Measurements from ENCODE around the gene MAG.

The MAG gene

DNA sequence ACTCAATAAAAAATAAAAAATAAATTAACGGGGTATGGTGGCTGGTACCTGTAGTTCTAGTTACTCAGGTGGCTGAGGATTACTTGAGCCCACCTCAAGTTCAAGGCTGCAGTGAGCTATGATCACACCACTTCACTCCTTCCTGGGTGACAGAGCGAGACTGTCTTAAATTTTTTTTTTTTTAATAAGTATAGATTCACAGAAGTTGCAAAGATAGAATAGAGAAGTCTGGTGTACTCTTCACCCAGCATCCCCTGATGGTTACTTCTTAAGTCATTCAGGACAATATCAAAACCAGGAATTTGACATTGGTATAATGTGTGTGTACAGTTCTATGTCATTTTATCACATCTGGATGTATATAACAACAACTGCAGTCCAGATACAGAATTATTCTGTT, 29.3 kb downstream of the MAG start:
- no peak for DNase-seq

DNA sequence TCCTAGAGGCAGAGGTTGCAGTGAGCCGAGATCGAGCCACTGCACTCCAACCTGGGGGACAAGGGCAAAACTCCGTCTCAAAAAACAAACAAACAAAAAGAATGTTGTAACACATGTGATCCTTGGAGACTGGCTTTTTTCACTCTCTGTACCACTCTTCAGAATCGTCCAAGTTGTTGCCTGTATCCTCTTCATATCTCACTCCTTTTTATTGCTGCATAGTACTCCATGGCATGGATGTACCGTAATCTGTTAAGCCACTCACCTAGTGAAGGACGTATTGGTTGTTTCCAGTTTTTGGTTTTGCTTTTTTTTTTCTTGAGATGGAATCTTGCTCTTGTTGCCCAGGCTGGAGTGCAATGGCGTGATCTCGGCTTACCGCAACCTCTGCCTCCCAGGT, 30.1 kb downstream of the MAG start:
- no peak for DNase-seq

DNA sequence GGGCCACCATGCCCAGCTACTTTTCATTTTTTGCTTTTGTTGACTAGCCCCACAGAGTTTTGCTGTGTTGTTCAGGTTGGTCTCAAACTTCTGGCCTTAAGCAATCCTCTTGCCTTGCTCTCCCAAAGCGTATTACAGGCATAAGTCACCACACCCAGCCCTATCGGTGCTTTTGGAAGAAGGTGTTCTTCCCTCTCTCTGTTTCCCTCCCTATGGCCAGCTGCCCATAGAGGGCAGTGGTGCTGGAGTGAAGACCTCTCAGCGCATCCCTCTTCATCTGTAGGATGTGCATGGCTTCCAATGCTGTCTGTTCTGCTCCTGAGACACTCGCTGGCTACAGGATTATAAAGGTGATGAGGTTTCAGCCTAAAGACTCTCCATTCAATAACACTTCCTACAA, 35.7 kb downstream of the MAG start:
- DNase-seq, result no peak

DNA sequence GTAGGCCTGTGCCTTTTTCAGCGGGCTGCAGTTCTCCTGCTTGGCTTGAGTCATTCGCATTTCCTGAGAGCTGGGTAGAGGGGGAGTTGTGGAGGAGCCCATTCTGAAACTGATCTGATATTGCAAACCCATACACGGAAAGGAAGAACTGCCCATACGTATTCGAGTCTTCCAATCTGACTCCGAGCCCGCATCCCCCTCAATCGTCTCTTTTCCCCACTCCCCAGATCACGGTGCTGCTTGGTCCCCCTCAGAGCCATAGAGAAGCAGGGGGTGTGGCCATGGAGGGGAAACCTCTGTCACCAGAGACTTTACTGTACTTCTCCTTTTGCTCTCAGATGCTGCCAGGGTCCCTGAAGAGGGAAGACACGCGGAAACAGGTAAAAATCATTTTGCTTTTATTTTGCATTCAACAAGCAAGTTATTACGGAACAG, 36.9 kb downstream of the MAG start, which contains the start of gene CD22:
TSS of gene CD22 (plus strand) at position 337 of the 435 bp plus-strand sequence. CDS start 2,854 bp downstream, outside the sequence.
- DNase-seq, result no peak

DNA sequence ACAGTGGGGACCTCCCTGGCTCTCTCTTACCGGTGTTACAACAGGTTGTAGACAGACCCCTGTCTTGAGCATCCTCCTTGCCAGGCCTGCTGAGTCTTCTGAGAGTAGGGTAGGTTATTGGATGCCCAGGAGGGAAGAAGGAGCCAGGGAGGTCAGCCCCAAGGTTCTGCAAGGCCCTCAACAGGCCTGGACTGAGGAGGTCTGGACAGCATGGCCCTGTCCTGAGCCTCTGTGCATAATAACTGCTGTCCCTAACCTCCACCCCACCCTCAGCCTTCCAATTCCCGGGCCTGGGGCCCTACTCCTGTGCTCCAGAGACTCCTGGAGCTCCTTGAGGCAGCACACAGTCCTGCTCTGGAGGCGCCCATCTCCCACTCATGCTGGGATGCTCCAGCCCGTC, 37.4 kb downstream of the MAG start:
- DNase-seq, result no peak

DNA sequence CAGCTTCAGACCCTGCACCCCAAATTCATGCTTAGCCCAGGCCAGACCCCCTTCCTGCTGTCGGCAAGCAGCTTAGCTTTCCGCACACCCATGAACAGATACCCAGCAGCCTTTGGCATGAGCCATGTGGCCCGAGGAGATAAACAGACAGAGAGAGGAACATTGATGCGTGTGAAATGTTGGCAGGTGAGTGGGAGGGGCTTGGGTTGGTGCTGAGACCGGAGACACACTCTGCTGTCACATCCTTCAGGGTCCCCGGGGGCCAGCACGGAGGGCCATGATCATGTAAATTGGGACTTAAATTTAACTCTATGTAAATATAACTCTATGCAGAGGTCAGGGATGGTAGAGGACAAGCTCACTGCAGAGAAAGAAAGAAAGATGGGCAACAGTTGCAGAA, 38.5 kb downstream of the MAG start:
- DNase-seq, result no peak

DNA sequence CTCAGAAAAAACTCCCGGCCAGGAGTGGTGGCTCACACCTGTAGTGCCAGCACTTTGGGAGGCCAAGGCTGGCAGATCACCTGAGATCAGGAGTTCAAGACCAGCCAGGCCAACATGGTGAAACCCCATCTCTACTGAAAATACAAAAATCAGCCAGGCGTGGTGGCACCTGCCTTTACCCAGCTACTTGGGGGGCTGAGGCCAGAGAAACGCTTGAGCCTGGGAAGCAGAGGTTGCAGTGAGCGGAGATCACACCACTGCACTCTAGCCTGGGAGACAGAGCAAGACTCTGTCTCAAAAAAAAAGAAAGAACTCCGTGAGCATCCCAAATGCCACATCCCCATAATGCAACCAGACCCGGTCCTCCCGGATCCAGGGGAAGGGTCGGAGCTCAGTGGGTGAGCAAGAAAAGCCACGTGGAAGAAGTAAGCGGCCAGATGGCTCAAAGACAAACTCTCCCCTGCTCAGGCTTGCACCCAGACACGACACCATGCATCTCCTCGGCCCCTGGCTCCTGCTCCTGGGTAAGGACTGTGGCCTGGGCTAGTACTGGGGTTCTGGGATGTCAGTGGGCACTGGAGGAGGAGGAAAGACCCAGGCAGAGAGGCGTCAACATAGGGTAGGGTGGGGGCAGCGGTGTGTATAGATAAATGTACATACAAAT, 39.7 kb downstream of the MAG start:
- DNase-seq, result no peak

DNA sequence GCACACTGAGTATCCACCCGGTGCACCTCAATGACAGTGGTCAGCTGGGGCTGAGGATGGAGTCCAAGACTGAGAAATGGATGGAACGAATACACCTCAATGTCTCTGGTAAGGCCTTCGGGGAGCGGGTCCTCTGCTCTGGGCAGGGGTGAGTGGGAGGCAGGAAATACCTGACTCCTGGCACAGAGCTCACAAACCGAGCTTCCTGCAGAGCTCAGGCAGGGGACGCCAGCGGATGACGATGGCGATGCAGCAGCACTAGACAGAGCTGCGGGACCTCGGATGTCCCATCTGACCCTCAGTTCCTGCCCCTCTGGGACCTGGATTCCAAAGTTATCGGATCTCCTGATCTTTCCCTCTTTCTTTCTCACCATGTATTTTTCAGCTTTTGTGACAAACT, 40.9 kb downstream of the MAG start:
- no peak for DNase-seq

DNA sequence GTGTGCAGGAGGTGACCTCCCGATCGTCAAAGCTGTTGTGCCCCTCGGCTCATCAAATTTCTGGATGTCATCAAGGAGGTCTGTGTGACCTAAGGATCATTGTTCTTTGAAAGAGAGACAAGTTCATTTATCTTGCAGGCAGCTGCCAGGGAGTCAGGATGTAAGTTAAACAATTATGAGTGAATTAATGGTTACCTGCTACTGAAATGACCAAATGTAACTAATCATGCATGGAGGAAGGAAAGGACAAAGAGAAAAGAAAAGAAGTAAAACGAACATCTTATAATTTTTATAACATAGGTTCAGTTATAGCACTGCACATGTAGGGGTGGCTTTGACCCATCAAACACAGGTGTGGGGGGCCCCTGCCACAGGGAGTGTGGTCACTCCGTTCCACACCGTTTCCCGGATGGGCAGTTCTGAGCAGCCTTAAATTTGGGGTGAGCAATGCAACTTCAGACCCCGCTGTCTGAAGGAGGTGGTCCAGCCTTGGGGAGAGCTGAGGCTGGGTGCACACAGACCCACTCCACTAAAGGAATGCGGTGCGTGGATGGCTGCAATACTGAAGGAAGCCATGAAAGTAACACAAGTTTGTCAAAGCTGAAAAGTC, 42.3 kb downstream of the MAG start:
- no peak for DNase-seq

DNA sequence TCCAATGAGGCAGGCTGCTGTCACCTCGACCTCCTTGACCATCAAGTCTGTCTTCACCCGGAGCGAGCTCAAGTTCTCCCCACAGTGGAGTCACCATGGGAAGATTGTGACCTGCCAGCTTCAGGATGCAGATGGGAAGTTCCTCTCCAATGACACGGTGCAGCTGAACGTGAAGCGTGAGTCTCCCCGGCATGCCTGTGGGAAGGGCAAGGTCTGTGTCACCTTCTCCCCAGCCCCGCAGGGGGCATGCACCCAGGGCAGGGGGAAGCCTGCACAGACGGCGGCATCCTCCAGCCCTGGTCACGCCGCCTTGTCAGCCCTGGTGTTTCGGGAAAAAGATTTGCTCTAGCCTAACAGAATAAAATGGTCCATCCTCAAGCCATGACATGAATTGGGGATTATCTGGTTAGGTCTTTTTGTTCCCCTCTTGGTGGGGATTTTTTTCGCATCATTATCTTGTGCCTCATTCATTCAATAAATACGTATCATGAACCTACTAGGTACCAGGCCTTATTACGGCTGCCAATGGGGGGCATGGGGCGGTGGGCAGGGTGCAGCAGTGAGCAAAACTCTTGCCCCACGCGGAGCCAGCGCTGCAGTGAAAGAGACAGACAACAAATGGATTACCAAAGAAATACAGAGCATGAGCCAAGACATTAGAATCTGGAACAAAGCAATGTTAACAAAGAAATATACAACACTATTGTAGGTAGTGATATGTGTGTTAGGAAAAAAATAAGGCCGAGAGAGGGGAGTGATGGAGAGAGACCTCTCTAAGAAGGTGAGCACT, 44.4 kb downstream of the MAG start:
- no peak for DNase-seq

DNA sequence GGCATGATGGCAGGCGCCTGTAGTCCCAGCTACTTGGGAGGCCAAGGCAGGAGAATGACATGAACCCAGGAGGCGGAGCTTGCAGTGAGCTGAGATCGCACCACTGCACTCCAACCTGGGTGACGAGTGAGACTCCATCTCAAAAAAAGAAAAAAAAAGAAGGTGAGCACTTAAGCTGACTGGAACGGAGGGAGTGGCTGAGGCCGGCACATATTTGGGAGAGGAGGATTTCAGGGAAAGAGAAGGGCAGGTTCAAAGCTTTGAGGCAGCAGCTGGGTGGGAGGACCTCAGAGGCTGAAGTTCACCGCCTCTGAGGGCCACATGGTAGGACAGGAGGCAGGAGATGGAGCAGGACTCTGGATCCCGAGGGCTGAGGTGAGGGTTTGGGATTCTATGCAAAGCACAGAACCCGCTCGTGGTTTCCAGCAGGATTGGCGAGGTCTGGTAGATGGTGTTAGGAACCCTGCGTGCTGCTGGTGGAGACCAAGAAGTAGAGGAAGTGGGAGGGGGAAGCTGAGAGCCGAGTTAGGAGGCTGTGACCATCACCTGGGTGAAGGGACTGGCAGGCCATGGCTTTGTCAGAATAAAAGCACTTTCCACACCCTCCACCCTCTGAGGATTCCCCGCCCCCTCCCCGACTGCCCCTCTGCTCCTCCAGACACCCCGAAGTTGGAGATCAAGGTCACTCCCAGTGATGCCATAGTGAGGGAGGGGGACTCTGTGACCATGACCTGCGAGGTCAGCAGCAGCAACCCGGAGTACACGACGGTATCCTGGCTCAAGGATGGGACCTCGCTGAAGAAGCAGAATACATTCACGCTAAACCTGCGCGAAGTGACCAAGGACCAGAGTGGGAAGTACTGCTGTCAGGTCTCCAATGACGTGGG, 45.4 kb downstream of the MAG start:
- no peak for DNase-seq

DNA sequence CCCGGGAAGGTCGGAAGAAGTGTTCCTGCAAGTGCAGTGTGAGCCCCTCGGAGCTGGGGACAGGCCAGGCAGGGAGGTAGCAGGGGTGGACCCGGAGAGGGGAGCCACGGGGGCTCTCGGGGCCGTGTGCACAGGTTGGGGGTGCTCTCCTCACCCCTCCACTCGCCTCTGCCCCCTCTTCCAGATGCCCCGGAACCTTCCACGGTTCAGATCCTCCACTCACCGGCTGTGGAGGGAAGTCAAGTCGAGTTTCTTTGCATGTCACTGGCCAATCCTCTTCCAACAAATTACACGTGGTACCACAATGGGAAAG, 46.0 kb downstream of the MAG start:
- DNase-seq, result no peak

DNA sequence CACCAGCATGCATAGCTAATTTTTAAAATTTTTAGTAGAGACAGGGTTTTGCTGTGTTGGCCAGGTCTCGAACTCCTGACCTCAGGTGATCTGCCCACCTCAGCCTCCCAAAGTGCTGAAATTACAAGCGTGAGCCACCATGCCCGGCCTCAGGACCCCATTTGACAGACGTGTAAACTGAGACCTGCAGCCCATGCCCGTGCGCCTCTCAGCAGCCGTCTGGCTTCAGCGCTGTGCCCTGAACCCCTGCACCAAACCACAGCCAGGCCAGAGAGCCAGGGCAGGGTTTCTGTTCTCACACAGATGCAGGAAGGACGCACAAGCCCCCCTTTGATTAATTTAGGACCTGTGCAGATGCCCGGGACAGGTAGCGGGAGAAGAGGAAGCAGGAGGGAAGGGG, 48.5 kb downstream of the MAG start:
- no peak for DNase-seq

DNA sequence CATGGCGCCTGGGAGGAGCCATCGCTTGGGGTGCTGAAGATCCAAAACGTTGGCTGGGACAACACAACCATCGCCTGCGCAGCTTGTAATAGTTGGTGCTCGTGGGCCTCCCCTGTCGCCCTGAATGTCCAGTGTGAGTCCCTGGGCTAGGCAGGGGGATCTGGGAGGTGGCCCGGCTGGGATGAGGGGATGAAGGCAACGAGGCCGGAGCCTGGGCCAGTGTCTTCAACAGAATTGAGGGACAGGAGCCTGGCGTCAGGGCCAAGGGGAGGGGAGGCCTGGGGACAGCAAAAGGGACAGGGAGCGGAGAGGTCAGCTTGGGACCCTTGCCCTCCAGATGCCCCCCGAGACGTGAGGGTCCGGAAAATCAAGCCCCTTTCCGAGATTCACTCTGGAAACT, 49.0 kb downstream of the MAG start:
- no peak for DNase-seq

DNA sequence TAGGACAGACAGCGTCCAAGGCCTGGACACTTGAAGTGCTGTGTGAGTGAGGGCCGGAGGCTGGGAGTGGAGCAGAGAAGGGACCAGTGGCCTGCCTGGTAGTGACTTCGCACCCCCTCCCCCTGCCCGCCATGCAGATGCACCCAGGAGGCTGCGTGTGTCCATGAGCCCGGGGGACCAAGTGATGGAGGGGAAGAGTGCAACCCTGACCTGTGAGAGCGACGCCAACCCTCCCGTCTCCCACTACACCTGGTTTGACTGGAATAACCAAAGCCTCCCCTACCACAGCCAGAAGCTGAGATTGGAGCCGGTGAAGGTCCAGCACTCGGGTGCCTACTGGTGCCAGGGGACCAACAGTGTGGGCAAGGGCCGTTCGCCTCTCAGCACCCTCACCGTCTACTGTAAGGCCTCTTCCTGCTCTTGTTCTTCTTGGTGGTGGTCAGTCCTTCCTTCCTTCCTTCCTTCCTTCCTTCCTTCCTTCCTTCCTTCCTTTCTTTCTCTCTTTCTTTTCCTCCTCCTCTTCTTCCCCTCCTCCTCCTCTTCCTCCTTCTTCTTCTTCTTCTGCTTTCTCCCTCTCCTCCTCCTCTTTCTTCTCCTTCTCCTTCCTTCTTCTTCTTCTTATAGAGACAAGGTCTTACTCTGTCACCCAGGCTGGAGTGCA, 49.7 kb downstream of the MAG start:
- DNase-seq, result no peak

DNA sequence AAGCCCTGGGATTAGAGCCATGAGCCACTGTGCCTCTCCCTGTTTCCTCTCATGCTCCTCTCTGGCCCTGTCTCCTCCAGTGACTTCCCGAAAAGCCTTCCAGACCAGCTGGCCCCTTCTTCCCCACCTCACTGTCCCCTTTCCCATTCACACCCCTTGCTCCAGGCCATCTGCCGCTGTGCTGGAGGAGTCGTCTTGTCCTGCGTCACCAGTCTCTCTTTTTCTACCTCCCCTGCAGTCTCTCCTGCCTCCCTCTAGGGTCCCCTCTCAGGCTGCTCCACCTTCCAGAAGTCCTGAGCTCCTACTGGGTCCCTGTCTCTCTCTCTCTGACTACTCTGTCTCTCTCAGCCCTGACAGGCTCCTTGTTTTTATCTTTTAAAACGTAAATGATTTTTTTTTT, 50.5 kb downstream of the MAG start:
- DNase-seq, result no peak

DNA sequence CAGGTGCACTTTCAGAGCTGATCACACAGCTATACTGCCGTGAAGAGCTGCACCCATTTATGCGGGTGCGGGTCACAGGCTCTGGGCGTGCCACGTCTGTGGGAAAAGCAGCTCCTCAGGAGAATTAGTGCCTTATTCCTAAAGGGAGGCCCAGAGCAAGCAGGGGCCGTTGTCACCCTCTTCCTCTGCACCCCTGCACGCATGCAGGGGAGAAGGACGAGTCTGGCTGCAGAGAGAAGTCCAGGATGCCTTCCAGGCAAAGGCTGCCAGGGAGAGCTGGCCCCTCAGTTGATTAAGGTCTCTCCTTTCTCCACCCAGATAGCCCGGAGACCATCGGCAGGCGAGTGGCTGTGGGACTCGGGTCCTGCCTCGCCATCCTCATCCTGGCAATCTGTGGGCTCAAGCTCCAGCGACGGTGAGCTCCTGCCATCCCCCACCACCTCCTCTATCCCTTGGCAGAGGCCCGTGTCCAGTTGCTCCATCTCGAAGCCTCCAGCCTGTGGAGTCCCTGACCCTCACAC, 52.6 kb downstream of the MAG start:
- no peak for DNase-seq

DNA sequence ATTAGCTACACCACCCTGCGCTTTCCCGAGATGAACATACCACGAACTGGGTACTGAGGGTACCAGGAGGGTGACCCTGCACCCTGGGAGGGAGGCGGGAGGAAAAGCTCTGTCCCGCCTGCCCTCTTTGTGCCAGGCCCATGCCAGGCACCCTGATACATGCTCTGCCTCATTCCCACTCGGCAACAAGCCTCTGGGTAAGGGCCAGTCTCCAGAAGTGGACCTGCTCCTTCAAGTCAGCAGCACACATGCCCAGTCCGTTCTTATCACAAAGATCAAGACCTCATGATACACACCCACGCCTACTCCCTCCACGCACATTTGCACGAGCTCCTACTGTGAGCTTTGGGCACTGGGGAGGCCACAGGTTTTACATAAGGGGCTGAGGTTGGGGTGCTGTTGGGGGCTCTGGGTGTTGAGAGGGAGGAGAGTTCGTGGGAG, 53.7 kb downstream of the MAG start:
- DNase-seq, result no peak

DNA sequence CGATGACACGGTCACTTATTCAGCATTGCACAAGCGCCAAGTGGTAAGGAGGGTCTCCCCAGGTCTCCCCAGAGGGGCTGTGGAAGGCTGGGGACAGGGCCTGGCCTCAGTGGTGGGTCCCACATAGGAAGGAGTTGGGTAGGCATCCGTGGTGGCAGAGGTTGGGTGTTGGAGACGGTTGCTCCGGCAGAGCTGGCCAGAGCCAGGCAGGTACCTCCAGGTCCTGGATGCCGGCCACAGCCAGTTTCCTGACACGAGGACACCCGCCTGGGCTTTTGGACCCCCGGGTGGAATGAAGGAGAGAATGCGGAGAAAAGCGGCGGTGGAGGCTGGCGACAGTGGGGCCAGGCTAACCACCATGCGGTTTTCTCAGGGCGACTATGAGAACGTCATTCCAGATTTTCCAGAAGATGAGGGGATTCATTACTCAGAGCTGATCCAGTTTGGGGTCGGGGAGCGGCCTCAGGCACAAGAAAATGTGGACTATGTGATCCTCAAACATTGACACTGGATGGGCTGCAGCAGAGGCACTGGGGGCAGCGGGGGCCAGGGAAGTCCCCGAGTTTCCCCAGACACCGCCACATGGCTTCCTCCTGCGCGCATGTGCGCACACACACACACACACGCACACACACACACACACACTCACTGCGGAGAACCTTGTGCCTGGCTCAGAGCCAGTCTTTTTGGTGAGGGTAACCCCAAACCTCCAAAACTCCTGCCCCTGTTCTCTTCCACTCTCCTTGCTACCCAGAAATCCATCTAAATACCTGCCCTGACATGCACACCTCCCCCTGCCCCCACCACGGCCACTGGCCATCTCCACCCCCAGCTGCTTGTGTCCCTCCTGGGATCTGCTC, 54.5 kb downstream of the MAG start:
- peak; percentile 71 for DNase-seq

DNA sequence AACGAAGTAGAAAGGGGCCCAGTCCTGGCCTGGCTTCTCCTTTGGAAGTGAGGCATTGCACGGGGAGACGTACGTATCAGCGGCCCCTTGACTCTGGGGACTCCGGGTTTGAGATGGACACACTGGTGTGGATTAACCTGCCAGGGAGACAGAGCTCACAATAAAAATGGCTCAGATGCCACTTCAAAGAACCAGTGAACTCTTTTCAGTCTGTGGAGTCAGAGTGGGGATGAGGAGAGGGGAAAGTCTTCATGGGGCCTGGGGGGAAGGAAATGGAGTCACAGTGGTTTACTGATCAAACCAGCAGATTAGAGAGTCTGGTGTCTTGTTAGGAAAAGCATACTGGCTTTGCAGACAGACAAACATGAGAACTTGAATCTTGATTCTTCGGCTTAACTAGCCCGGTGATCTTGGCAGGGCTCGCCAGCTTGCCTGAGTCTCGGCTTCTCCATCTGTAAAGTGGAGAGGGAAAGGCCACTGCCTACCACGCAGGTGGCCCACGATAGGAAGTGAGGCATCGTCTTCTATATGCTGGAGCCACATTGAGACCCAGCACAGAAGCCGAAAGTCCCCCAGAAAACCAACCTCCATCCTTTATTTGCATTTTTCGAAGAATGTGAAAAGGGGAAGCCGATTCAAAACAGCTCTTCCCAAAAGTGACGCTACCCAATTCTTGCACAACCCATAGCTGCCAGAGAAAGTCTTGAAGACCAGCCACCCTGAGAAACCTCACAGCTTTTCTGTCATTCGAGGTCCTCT, 55.4 kb downstream of the MAG start, which contains the start of gene FFAR1:
TSS of gene FFAR1 (plus strand) at position 732 of the 759 bp plus-strand sequence. CDS start 3,650 bp downstream, outside the sequence.
- DNase-seq, result no peak

DNA sequence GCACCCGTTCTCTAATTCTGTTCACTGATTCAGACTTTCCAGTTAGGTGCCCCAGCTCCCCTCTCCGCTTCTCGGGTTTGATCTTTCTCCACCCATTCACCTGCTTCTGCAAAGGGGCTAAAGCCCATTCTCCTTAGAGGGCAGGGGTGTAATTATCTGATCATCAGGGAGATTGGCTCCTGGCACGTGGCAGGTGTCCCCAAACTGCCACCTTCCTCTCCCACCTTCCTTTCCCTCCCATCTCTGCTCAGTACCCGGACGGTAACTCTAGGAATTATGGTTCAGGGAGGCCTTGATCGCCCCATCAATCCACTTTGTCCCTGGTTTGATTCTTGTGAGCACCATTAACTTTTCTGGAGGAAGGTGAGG, 56.0 kb downstream of the MAG start:
- no peak for DNase-seq
